ENCODE measurements around the gene FBXO46.
"Not testable (repeated sequence)": the region's sequence is repeated elsewhere in the genome, so short reads cannot be mapped to it uniquely, and the experiment has no call there.

The FBXO46 gene

DNA sequence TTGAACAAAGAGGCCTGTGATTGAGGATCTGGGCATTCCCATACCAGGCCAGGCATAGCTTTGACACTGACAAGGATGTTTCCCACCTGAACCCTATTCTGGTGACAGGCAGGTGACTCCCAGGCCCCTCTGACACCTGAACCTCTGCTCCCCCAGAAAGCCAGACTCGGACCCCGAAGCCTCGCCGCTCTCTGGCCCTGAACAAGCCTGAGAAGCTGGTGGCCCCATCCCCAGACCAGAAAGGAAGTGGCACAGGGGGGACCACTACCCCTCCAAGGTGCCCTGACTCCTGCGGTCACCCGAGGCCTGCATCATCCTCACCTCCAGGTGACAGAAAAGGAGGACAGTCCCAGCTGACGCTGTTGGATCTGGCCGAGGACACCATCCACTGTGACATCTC, 23.6 kb upstream of the FBXO46 start:
- no peaks in the 10 kb centered on the region for H3K27me3 ChIP-seq (ENCODE audit: insufficient read depth, poor library complexity, severe bottlenecking)

DNA sequence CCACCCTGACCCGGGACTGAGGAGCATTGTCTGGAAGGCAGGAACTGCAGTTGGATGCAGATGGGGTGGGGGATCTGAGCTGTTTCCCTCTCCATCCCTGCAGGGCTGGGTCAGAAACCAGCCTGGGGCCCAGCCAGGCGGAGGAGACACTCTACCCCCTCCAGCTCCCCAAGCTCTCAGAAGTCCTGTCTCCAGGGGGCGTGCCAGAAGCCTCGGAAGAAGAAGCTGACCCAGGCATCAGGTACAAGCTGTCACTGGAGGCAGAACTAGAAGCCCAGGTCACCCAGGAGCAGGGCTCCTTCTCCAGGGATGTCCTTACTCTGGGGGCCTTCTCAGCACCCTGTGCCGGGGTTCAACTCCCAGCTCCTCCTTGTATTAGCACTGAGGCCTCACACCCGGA, 22.9 kb upstream of the FBXO46 start:
- no peak for DNase-seq (ENCODE audit: low read depth in 1 of 2, low spot score in 1 of 2)
- H3K27ac ChIP-seq (replicated peaks), result no peak overlapping the region
- no peak overlapping the region for H3K4me3 ChIP-seq (replicated peaks; ENCODE audit: insufficient read depth, low read length)
- peaks cover 1% of the 10 kb centered on the region for H3K27me3 ChIP-seq (ENCODE audit: insufficient read depth, poor library complexity, severe bottlenecking)
- no peak for TF ChIP-seq SPI1 (IDR thresholded peaks at IDR 0.05; ENCODE audit: borderline replicate concordance, low read depth)
- TF ChIP-seq, protein P1, sequence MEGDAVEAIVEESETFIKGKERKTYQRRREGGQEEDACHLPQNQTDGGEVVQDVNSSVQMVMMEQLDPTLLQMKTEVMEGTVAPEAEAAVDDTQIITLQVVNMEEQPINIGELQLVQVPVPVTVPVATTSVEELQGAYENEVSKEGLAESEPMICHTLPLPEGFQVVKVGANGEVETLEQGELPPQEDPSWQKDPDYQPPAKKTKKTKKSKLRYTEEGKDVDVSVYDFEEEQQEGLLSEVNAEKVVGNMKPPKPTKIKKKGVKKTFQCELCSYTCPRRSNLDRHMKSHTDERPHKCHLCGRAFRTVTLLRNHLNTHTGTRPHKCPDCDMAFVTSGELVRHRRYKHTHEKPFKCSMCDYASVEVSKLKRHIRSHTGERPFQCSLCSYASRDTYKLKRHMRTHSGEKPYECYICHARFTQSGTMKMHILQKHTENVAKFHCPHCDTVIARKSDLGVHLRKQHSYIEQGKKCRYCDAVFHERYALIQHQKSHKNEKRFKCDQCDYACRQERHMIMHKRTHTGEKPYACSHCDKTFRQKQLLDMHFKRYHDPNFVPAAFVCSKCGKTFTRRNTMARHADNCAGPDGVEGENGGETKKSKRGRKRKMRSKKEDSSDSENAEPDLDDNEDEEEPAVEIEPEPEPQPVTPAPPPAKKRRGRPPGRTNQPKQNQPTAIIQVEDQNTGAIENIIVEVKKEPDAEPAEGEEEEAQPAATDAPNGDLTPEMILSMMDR (IDR thresholded peaks at IDR 0.05; ENCODE audit: insufficient read depth, low read length), result no peak
- no peak for TF ChIP-seq GABPA (IDR thresholded peaks at IDR 0.05; ENCODE audit: low read depth)

More for the DNA sequence above, 23.6 kb upstream of the FBXO46 start:
- no peak overlapping the region for H3K27ac ChIP-seq (replicated peaks)
- TF ChIP-seq GABPA (IDR thresholded peaks at IDR 0.05; ENCODE audit: low read depth) (no peak), POLR2AphosphoS5 (IDR thresholded peaks at IDR 0.05; ENCODE audit: low read depth) (no peak), SPI1 (IDR thresholded peaks at IDR 0.05; ENCODE audit: borderline replicate concordance, low read depth) (no peak)
- TF ChIP-seq, protein P2, sequence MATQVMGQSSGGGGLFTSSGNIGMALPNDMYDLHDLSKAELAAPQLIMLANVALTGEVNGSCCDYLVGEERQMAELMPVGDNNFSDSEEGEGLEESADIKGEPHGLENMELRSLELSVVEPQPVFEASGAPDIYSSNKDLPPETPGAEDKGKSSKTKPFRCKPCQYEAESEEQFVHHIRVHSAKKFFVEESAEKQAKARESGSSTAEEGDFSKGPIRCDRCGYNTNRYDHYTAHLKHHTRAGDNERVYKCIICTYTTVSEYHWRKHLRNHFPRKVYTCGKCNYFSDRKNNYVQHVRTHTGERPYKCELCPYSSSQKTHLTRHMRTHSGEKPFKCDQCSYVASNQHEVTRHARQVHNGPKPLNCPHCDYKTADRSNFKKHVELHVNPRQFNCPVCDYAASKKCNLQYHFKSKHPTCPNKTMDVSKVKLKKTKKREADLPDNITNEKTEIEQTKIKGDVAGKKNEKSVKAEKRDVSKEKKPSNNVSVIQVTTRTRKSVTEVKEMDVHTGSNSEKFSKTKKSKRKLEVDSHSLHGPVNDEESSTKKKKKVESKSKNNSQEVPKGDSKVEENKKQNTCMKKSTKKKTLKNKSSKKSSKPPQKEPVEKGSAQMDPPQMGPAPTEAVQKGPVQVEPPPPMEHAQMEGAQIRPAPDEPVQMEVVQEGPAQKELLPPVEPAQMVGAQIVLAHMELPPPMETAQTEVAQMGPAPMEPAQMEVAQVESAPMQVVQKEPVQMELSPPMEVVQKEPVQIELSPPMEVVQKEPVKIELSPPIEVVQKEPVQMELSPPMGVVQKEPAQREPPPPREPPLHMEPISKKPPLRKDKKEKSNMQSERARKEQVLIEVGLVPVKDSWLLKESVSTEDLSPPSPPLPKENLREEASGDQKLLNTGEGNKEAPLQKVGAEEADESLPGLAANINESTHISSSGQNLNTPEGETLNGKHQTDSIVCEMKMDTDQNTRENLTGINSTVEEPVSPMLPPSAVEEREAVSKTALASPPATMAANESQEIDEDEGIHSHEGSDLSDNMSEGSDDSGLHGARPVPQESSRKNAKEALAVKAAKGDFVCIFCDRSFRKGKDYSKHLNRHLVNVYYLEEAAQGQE (IDR thresholded peaks at IDR 0.05; ENCODE audit: insufficient replicate concordance, low read depth), result no peak
- TF ChIP-seq, protein P1 (IDR thresholded peaks at IDR 0.05; ENCODE audit: insufficient read depth, low read length), result no peak
- no peak overlapping the region for H3K4me3 ChIP-seq (replicated peaks; ENCODE audit: insufficient read depth, low read length)
- DNase-seq (ENCODE audit: low read depth in 1 of 2, low spot score in 1 of 2), result no peak

DNA sequence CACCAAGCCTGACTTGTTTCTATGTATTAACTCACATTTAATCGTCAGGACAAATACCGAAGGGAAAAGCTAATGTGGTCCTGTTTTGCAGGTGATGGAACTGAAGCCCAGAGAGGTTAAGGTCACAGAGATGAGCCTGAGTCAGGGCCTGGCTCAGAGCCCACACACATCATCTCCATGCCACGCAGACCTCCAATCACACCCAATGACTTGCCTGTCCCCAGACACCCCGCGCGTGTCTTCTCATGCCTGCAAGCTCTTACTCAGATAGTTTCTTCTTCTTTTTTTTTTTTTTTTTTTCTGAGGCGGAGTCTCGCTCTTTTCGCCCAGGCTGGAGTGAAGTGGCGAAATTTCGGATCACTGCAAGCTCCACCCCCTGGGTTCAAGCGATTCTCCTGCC, 21.9 kb upstream of the FBXO46 start:
- no peak overlapping the region for H3K27ac ChIP-seq (replicated peaks)
- no peak for DNase-seq (ENCODE audit: low read depth in 1 of 2, low spot score in 1 of 2)
- TF ChIP-seq, protein P2 (IDR thresholded peaks at IDR 0.05; ENCODE audit: insufficient replicate concordance, low read depth), result no peak
- no peak for TF ChIP-seq SPI1 (IDR thresholded peaks at IDR 0.05; ENCODE audit: borderline replicate concordance, low read depth)
- TF ChIP-seq, protein P1 (IDR thresholded peaks at IDR 0.05; ENCODE audit: insufficient read depth, low read length), result no peak
- no peak for TF ChIP-seq GABPA (IDR thresholded peaks at IDR 0.05; ENCODE audit: low read depth)
- no peak for TF ChIP-seq POLR2AphosphoS5 (IDR thresholded peaks at IDR 0.05; ENCODE audit: low read depth)
- no peak overlapping the region for H3K4me3 ChIP-seq (replicated peaks; ENCODE audit: insufficient read depth, low read length)
- peaks cover 3% of the 10 kb centered on the region for H3K27me3 ChIP-seq (ENCODE audit: insufficient read depth, poor library complexity, severe bottlenecking)

DNA sequence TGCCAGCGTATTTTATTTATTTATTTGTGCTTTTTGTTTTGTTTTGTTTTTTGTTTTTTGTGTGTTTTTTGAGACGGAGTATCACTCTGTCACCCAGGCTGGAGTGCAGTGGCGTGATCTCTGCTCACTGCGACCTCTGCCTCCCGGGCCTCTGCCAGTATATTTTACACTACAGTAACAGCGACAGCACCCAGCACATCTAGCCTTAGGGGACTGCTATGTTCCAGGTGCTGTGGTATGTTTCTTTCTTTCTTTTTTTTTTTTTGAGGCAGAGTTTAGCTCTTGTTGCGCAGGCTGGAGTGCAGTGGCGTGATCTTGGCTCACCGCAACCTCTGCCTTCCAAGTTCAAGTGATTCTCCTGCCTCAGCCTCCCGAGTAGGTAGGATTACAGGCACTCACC, 20.8 kb upstream of the FBXO46 start:
- DNase-seq (ENCODE audit: low read depth in 1 of 2, low spot score in 1 of 2); H3K4me3 ChIP-seq (replicated peaks; ENCODE audit: insufficient read depth, low read length); H3K27me3 ChIP-seq (ENCODE audit: insufficient read depth, poor library complexity, severe bottlenecking); H3K27ac ChIP-seq (replicated peaks): not testable (repeated sequence)
